GM10248 (cell line): ENCODE measurements around the gene PRSS33.

ENCODE experiments used
- CTCF ChIA-PET: fragments of 300-600 bp; sonication (Branson Sonifier 250); formaldehyde crosslinking; extraction: SDS; loops from one replicate; lab custom pipeline; 2021; ENCODE audit warnings: antibody characterized with exemption; lab: Yijun Ruan, JAX
- POLR2A ChIA-PET: fragments of 350-650 bp; sonication (Branson Sonifier 250); formaldehyde crosslinking; extraction: SDS; loops from one replicate; lab custom pipeline; 2020; ENCODE audit warnings: antibody characterized with exemption; lab: Yijun Ruan, JAX
- DNase-seq: peaks from one replicate; pipeline ENCODE4 v3.0.0; 2012; ENCODE audit errors: extremely low spot score
- CTCF ChIP-seq: IDR thresholded peaks from 2 replicates; pipeline ENCODE4 v1.5.1; 2012; ENCODE audit warnings: mild to moderate bottlenecking, low read depth; ENCODE audit errors: extremely low read depth, missing control alignments, control extremely low read depth

Gene PRSS33

GRCh38 chr16:2811703-2812471 lies 24.5 kb upstream of the PRSS33 start:
- DNase-seq: no peak
- ChIA-PET POLR2A (no interaction called here), CTCF (interaction anchor here (1.0 to 1.7 kb wide), 3 partner anchors 10 to 56 kb away, joined by 3 to 5 read pairs (median 4); no protein-coding TSS in a partner anchor)
- no peak for TF ChIP-seq CTCF

GRCh38 chr16:2810651-2811050 lies 23.3 kb upstream of the PRSS33 start:
- ChIA-PET CTCF (interaction anchor here (1.4 to 1.7 kb wide), 2 partner anchors 11 to 28 kb away, joined by 4 to 5 read pairs; no protein-coding TSS in a partner anchor), POLR2A (interaction anchor here (0.6 kb wide), 1 partner anchor 39 kb away, joined by 3 read pairs; no protein-coding TSS in a partner anchor)
- TF ChIP-seq CTCF: no peak
- DNase-seq: no peak

- DNase-seq: no peak
- TF ChIP-seq CTCF: no peak
- ChIA-PET POLR2A (no interaction called here), CTCF (no interaction called here)
Measured at GRCh38 chr16:2809149-2809760, 21.9 kb upstream of the PRSS33 start.

- POLR2A ChIA-PET: no interaction called here
- CTCF ChIA-PET: interaction anchor here (1.2 to 1.6 kb wide), 2 partner anchors 17 to 22 kb away, joined by 3 to 5 read pairs; partner anchors contain the start of gene ZG16B
Measured at GRCh38 chr16:2808181-2808580, 20.8 kb upstream of the PRSS33 start.

GRCh38 chr16:2806286-2806685 lies 18.9 kb upstream of the PRSS33 start:
- DNase-seq: no peak
- TF ChIP-seq CTCF: no peak
- ChIA-PET CTCF (interaction anchor here (1.6 kb wide), 1 partner anchor 24 kb away, joined by 5 read pairs; the partner anchor contains the start of gene ZG16B), POLR2A (no interaction called here)

More at GRCh38 chr16:2808181-2808580, 20.8 kb upstream of the PRSS33 start:
- DNase-seq: no peak
- no peak for TF ChIP-seq CTCF

GRCh38 chr16:2804728-2805127 lies 17.4 kb upstream of the PRSS33 start:
- no peak for TF ChIP-seq CTCF
- ChIA-PET CTCF (no interaction called here), POLR2A (no interaction called here)
- DNase-seq: no peak
